EL (cell line): ENCODE data around the gene TMEM201.
A peak's percentile ranks its signal among the peaks of the same experiment; 100 is the strongest.

ENCODE experiments used
- DNase-seq: peaks from one replicate; pipeline ENCODE4 v3.0.0-alpha.2; 2016

TMEM201 gene

GRCh38 chr1:9600861-9601834 is 12.4 kb downstream of the TMEM201 start:
- DNase-seq = no peak

- no peak for DNase-seq
Measured at GRCh38 chr1:9601942-9602793, 13.5 kb downstream of the TMEM201 start.

DNA sequence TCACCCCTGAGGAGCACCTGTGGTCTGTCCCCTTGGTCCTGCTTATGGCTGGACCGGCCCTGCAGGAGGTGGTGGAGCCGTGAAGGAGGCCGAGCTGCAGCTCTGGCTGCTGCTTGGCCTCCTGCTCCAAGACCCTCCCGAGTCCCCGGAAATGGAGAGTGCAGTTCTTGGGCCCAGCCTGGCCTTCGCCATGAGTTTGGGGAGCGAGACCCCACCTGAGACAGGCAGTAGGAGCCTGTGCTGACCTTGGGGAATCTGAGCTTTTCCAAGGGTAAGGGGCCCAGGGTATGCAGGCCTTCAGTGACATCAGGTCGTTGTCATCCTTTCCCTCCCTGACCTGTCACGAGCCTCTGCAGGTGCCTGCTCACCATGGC is 14.1 kb downstream of the TMEM201 start:
- no peak for DNase-seq

- no peak for DNase-seq
Measured at GRCh38 chr1:9603307-9603706, 14.6 kb downstream of the TMEM201 start.

DNA sequence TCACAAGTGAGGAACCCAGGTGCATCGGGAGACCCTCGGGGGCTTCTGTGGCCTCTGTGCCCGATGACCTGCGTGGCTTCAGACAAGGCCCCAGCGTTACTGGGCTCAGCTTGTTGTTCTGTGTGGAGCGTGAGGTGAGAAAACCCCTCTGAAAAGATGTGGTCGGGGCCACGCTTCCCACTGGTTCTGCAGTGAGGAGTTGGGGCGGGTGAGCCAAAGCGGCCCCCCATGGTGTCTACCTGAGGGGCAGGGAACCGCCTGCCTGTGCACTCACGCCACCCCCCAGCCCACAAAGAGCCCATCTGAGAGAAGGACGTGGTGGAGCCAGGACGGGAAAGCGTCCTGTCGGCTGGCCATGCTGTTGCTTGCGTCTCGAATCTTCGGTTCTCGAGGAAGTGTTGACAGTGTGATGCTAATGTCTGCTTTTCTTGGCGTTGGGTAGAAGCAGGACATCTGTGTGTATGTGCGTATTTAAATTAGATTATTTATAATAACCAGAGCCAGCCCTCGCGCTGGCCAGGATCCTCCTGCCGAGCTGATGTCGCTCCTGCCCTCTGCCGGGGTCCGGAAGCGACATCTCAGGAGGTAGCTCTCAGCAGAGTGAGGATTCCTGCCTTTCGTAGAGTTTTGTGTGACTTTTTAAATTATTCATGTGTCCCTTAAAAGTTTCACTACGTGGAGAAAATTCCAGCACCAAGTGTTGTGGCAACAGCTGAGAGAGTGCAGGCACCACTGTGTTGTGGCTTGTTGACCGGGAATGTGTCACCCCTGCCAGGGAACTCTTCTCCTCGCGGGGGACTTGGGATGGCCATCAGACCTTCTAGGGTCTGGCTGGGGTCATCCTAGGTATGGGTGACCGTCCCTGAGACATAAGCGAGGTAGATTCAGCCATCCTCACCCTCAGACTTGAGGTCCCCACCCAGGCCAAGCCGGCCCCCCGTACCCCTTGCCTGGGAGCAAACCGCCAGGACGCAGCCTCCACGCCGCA is 15.3 kb downstream of the TMEM201 start:
- no peak for DNase-seq

DNA sequence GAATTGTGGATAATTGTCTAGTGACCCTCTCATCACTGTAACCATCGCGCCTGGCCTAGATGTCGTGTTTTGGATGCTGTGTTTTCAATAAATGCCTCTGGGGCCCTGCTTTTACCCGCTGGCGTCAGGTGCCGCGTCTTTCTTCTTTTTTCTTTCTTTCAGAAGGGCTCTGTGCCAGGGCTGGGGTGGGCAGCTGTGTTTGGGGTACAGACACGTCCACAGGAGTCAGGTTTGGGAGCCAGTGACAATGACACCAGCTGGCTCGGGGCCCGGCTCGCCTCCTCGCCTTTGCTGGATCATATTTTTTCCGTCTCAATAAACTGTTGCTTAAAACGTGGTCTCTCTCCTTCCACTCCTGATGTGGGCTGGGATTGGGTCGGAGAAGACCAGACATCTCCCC is 16.1 kb downstream of the TMEM201 start:
- no peak for DNase-seq

- DNase-seq = no peak
Measured at GRCh38 chr1:9605946-9606455, 17.3 kb downstream of the TMEM201 start.

DNA sequence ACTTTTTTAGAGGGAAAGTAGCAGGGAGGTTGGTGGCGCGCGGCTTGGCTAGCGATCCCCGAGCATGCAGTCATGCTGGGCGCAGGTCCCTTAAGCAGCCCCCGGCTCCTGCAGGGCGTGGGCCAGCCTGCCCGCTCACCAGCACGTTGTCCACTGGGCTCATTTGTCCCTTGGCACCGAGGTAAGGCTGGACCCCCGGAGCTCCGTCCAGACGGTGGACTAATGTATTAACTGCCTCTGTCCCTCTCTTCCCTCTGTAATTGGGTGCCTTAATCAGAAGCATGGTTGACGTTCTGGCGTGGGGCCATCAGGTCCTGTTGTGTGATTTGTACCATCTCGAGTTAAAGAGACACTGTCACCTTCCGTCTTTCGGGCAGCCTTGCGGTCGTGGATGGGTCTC is 17.7 kb downstream of the TMEM201 start:
- DNase-seq = no peak

GRCh38 chr1:9606948-9607347 is 18.2 kb downstream of the TMEM201 start:
- no peak for DNase-seq

- no peak for DNase-seq
Measured at GRCh38 chr1:9607352-9607751, 18.6 kb downstream of the TMEM201 start.

DNA sequence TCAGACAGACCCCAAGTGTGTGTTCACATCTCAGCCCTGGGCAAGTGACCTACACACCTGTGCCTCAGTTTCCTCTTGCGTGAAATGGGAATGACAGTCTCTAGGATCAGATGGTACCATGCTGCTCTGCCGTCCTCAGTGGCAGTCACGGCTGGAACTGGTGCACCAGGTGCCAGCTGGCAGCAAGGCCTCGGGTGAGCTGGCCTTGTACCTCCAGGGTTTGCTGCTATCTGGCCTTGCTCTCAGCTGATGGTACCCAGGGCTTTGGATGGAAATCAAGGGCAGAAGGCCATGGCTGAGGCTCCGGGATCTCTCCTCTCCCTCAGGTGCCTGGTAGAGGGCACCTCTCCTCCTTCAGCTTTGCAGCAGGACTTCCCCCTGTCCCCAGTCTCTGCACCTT is 21.3 kb downstream of the TMEM201 start:
- DNase-seq = no peak

DNA sequence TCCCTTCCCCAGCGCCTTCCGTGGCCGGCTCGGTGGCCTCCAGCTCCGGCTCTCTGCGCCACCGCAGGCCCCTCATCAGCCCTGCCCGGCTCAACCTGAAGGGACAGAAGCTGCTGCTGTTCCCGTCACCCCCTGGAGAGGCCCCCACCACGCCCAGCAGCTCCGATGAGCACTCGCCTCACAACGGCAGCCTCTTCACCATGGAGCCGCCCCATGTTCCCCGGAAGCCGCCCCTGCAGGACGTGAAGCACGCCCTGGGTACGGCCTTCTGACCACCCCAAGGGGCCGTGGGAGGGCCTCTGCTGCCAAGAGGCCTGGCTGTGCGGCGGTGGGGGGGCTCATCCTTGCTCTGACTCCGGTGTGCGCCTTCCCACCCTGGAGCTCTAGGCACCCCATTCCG is 21.8 kb downstream of the TMEM201 start:
- DNase-seq = no peak

DNA sequence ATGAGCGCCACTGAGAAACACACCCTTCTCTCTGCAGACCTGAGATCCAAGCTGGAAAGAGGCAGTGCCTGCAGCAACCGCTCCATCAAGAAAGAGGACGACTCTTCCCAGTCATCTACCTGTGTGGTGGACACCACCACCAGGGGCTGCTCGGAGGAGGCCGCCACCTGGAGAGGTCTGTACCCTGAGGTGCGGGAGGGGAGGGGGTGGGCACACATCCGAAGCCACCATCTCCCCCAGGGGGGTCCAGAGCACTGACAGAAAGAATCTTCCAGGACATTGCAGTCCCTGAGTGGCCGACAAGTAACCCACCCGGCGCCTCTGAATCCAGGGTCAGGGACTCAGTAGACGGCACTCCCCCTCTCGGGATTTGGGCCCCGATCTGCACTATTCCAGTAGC is 23.0 kb downstream of the TMEM201 start:
- DNase-seq = no peak

- peak; percentile 26 for DNase-seq
Measured at GRCh38 chr1:9612162-9612845, 23.6 kb downstream of the TMEM201 start.

GRCh38 chr1:9612871-9613624 is 24.3 kb downstream of the TMEM201 start:
- DNase-seq = no peak

DNA sequence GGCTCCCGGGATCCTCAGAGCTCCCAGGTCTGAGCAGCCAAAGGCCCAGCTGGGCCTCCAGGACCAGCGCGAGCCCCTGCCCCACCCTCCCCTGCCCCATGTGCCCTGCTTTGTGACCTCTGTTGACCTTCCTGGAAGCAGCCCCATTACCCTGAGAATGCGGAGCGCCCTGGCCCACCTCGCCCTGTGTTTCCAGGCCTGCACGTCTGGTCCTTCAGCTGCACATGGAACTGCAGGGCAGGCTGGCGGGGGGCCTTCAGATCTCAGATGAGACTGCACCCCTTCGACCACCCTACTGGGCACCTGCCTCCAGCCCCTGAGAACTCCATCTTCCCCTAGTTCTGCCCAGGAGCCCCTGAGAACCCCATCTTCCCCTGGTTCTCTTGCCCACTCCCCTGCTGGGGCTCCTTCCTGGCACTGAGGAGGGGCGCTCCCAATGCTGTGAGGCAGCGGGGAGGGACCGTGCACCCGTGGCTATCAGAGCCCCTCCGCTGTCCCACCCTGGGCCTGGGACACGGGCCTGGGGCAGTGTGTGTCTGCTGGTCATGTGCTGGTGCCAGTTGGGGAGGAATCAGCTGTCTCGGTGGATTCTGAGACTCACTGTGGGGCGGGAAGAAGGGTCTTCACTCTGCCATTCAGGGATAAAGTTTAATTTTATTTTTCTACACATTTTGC is 25.1 kb downstream of the TMEM201 start:
- DNase-seq = no peak

DNA sequence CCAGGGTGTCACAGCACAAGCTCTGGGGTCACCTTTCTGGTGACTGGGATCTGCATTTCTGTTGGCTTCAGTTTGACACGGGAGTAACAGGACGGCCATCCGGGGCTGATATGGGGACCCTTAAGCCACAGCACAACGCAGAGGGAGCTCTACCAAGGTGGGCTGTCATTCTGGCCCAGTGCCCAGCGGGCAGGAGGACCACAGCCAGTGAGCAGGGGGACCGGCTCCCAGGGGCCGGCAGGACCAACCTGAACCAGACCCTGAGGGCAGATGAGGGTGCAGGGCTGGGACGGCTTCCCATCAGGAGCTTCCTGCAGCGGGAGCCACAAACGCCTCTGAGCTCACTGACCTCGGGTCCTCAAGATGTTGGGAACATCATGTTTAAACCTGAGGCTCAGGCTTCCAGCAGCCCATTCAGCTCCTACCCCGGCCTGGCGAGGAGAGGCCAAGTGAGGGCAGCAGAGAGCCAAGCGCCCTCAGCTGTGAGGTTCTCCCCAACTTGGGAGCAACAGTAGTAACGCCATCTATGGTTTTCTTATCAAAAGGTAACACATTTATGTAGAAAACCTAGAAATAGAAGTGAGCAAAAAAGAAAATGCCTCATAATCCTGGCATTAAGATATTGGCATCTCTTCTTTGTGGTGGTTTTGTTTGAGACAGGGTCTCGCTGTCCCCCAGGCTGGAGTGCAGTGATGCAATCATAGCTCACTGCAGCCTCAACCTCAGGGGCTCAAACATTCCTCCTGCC is 26.8 kb downstream of the TMEM201 start:
- DNase-seq = peak; percentile 50

DNA sequence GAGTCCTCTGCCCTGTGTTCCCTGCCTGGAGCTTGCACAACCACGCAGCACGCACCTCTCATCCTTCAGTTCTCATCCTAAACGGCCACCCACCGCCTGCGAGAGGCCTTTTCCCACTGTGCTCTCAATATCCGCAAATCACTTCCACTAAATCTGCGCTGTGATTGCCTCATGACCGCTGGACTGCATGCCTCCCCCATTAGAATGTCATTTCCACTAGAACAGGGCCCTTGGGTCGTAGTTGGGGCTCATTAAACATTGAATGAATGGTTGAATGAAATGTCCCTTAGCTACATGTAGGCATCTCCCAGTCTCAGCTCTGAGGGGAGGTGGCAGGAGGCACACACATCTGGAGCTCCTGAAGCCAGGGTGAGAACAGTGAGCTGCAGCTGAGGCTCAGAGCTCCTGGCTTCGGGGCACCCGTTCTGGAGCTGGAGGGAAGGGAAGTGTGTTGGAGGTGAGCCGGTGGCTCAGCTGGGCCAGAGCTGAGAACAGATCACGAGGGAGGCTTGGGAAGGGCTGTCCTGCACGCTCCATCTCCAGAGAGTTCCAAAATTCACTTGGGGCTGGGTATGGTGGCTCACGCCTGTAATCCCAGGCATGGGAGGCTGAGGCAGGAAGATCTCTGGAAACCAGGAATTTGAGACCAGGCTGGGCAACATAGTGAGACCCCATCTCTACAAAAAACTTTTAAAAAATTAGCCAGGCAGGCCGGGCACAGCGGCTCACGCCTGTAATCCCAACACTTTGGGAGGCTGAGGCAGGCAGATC is 30.4 kb downstream of the TMEM201 start:
- DNase-seq = no peak

GRCh38 chr1:9621032-9621431 is 32.3 kb downstream of the TMEM201 start:
- no peak for DNase-seq
